GM10847 (cell line): ENCODE results near the gene SMAD4.

Experiments used
- POLR2A ChIP-seq: IDR thresholded peaks from 2 replicates; pipeline ENCODE4 v1.6.1; 2011; ENCODE audit not compliant: insufficient read length; ENCODE audit errors: extremely low read depth

The SMAD4 gene

GRCh38 chr18:51123046-51123395, 93.0 kb downstream of the SMAD4 start:
- no peak for TF ChIP-seq POLR2A

GRCh38 chr18:51123481-51123880, 93.5 kb downstream of the SMAD4 start:
- no peak for TF ChIP-seq POLR2A

GRCh38 chr18:51123936-51124486, 94.0 kb downstream of the SMAD4 start:
- no peak for TF ChIP-seq POLR2A

- TF ChIP-seq POLR2A = no peak
These were observed 96.0 kb downstream of the SMAD4 start for GRCh38 chr18:51125976-51126375.

- TF ChIP-seq POLR2A = no peak
These were observed 97.7 kb downstream of the SMAD4 start for GRCh38 chr18:51127664-51128063.

- no peak for TF ChIP-seq POLR2A
These were observed 98.5 kb downstream of the SMAD4 start for GRCh38 chr18:51128533-51128932.

GRCh38 chr18:51132256-51132935, 102.4 kb downstream of the SMAD4 start:
- no peak for TF ChIP-seq POLR2A

- TF ChIP-seq POLR2A = no peak
These were observed 103.7 kb downstream of the SMAD4 start for GRCh38 chr18:51133580-51134160.
